Measurements from ENCODE around the gene MARVELD3.

DNA sequence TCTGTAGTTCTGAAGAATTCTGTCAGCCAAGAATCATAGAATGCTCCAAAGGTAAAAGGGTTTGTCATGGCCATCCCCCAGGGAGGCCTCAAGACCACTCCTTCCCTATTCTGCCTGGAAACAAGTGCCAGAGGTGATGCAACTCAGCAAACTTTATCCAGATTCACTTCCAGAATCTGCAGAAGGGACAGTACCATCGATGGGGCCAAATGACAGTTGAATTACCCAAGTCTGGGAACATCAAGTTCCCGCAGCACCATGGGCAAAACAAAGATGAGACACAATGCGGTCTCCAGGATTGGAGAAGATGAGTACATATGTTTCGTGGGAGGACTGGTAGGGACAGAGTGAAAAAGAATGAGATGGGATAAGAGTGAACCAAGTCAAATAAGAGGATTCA is 35.4 kb upstream of the MARVELD3 start:
- TF ChIP-seq, protein P1, sequence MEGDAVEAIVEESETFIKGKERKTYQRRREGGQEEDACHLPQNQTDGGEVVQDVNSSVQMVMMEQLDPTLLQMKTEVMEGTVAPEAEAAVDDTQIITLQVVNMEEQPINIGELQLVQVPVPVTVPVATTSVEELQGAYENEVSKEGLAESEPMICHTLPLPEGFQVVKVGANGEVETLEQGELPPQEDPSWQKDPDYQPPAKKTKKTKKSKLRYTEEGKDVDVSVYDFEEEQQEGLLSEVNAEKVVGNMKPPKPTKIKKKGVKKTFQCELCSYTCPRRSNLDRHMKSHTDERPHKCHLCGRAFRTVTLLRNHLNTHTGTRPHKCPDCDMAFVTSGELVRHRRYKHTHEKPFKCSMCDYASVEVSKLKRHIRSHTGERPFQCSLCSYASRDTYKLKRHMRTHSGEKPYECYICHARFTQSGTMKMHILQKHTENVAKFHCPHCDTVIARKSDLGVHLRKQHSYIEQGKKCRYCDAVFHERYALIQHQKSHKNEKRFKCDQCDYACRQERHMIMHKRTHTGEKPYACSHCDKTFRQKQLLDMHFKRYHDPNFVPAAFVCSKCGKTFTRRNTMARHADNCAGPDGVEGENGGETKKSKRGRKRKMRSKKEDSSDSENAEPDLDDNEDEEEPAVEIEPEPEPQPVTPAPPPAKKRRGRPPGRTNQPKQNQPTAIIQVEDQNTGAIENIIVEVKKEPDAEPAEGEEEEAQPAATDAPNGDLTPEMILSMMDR (IDR thresholded peaks at IDR 0.05): no peak
- TF ChIP-seq POLR2A (IDR thresholded peaks at IDR 0.05): no peak
